Naive thymus-derived CD4-positive, alpha-beta T cell (primary cell): ENCODE measurements around the gene PXDN. TPM values are rescaled to one million over a fixed set of nuclear protein-coding genes. Genes with fewer than 3 reads are reported as not detected.

Experiments used
- ATAC-seq: fragments of 150-1000 bp; cut with Tn5 transposase; 2 replicates; pipeline ENCODE4 v1.10.0; 2021; ENCODE audit warnings: mild to moderate bottlenecking, moderate library complexity
- CTCF ChIA-PET: fragments of 350-600 bp; sonication (Branson Sonifier 250); formaldehyde crosslinking; loops from one replicate; lab custom pipeline; 2021; ENCODE audit warnings: antibody characterized with exemption; lab: Charles Lee
- POLR2A ChIA-PET: fragments of 350-600 bp; sonication (Branson Sonifier 250); formaldehyde crosslinking; loops from one replicate; lab custom pipeline; 2021; ENCODE audit warnings: antibody characterized with exemption, inconsistent platforms; lab: Charles Lee
- DNase-seq, 9 donors: peaks; one replicate each; pipeline versions ENCODE4 v3.0.0 to v3.0.0-alpha.2; 2020 to 2022; ENCODE audit warnings: mixed read lengths in 1 of 9
- H3K27ac ChIP-seq: one replicate; pipeline ENCODE4 v1.7.0; 2013; ENCODE audit warnings: mild to moderate bottlenecking, low read depth, low read length, moderate library complexity
- H3K27me3 ChIP-seq, 2 donors: one replicate each; pipeline ENCODE4 v1.7.0; 2013; ENCODE audit warnings: low read length in 2 of 2, mild to moderate bottlenecking in 2 of 2, moderate library complexity in 2 of 2; ENCODE audit not compliant: control insufficient read depth in 2 of 2, insufficient read depth in 2 of 2
- H3K36me3 ChIP-seq, 3 experiments: 1 replicate in 2 of 3; 2 replicates in 1 of 3; pipeline ENCODE4 v1.7.0; 2013; ENCODE audit warnings: low read length in 3 of 3, mild to moderate bottlenecking in 3 of 3, moderate library complexity in 1 of 3; ENCODE audit not compliant: insufficient read depth in 3 of 3, control insufficient read depth in 2 of 3
- H3K4me1 ChIP-seq, 2 donors: one replicate each; pipeline ENCODE4 v1.7.0; 2013; ENCODE audit warnings: low read length in 2 of 2, mild to moderate bottlenecking in 2 of 2, moderate library complexity in 1 of 2; ENCODE audit not compliant: control insufficient read depth in 2 of 2, insufficient read depth in 2 of 2
- H3K4me3 ChIP-seq: 2 replicates; pipeline ENCODE4 v1.7.0; 2013; ENCODE audit warnings: mild to moderate bottlenecking, low read length
- H3K9me3 ChIP-seq, 3 experiments: 1 replicate in 2 of 3; 2 replicates in 1 of 3; pipeline ENCODE4 v1.7.0; 2013; ENCODE audit warnings: low read length in 3 of 3; ENCODE audit not compliant: control insufficient read depth in 2 of 3
- H3K27ac Mint-ChIP-seq, 9 donors: one replicate each; pipeline ENCODE4 v1.8.0; 2020 to 2022; ENCODE audit warnings: mixed read lengths in 9 of 9, mild to moderate bottlenecking in 8 of 9, moderate library complexity in 5 of 9, inconsistent platforms in 2 of 9
- H3K27me3 Mint-ChIP-seq, 5 donors: one replicate each; pipeline ENCODE4 v1.8.0; 2021 to 2022; ENCODE audit warnings: mixed read lengths in 5 of 5, mild to moderate bottlenecking in 1 of 5
- H3K36me3 Mint-ChIP-seq, 5 donors: one replicate each; pipeline ENCODE4 v1.8.0; 2020 to 2022; ENCODE audit warnings: mixed read lengths in 5 of 5, mild to moderate bottlenecking in 3 of 5, inconsistent platforms in 1 of 5
- H3K4me1 Mint-ChIP-seq, 7 donors: one replicate each; pipeline ENCODE4 v1.8.0; 2020 to 2022; ENCODE audit warnings: mixed read lengths in 7 of 7, mild to moderate bottlenecking in 3 of 7, inconsistent platforms in 1 of 7
- H3K4me3 Mint-ChIP-seq, 10 donors: one replicate each; pipeline ENCODE4 v1.8.0; 2020 to 2022; ENCODE audit warnings: mild to moderate bottlenecking in 10 of 10, mixed read lengths in 10 of 10, moderate library complexity in 6 of 10, inconsistent platforms in 2 of 10
- H3K9me3 Mint-ChIP-seq, 11 donors: one replicate each; pipeline ENCODE4 v1.8.0; 2020 to 2022; ENCODE audit warnings: mixed read lengths in 11 of 11, mild to moderate bottlenecking in 4 of 11, inconsistent platforms in 1 of 11, moderate library complexity in 1 of 11
- intact Hi-C, 2 donors: fragments of 100-400 bp; cut with micrococcal nuclease; formaldehyde crosslinking; loops; one replicate each; pipeline ENCODE4 v1.15.1; 2023
- polyA plus RNA-seq, 2 donors: library from polyadenylated mRNA; unstranded; fragments of 300-500 nt; fragmentation: Illumina TruSeq; gene quantifications; one replicate each; pipeline ENCODE4 v1.2.3, GENCODE V29; 2021
- total RNA-seq, 6 experiments: library from RNA in 5 of 6; stranded (reverse) in 5 of 6; gene quantifications; 1 replicate in 5 of 6; 2 replicates in 1 of 6; pipeline ENCODE4 v1.2.3 and lab custom pipeline; 2021 to 2026

PXDN gene
- total and polyA plus RNA-seq, 7 experiments from 2014 or later, result 0.47 to 3.1 (median 1.00) TPM; not detected in 3

DNA sequence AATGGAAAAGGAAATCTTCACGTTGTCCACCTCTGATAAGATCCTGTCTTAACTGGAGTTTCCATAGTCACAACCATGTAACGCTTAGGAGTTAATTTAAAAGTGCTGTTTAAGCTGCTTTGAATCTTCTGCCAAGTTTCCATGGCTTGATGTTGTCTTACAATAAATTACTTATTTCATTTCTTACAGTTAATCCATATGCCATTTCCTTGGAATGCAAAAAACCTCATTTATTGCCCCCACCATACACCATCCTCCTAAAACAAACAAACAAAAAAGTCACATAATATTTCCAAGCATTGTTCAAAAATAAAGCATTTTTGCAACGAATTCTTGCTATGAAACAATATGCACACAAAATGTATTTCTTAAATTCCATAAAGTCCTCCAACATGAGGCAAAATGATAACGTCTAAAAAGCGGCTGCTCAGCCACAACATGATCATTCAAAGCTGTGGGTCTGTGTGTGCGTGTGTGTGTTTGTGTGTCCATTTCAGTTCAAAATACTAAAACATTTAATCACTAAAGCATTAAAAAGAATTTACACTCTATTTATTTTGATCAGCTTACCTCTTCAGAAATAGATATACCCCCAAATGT lies 46.8 kb upstream of the PXDN start:
- intact Hi-C loops, result no loop called here
- H3K27ac ChIP-seq, result no peak overlapping the region
- no peaks in the 10 kb centered on the region for H3K27me3 ChIP-seq
- no peaks in the 10 kb centered on the region for H3K4me1 ChIP-seq
- Mint-ChIP-seq H3K4me3 (no peak overlapping the region), H3K36me3 (no peaks in the 10 kb centered on the region), H3K9me3 (no peaks in the 10 kb centered on the region), H3K4me1 (peaks cover 0 to 3% (median 0%) of the 10 kb centered on the region in 7 donors), H3K27ac (no peak overlapping the region), H3K27me3 (peaks cover 0 to 23% (median 2%) of the 10 kb centered on the region in 5 donors)
- ChIA-PET CTCF (no interaction called here), POLR2A (no interaction called here)
- no peak overlapping the region for H3K4me3 ChIP-seq
- no peaks in the 10 kb centered on the region for H3K9me3 ChIP-seq
- ATAC-seq (no peak), DNase-seq (no peak)
- H3K36me3 ChIP-seq, result no peaks in the 10 kb centered on the region

- DNase-seq, result no peak
- CTCF ChIA-PET, result no interaction called here
- peaks cover 0 to 3% (median 0%) of the 10 kb centered on the region in 7 donors for H3K4me1 Mint-ChIP-seq
- Histone ChIP-seq H3K27me3 (no peaks in the 10 kb centered on the region), H3K4me1 (no peaks in the 10 kb centered on the region), H3K9me3 (no peaks in the 10 kb centered on the region), H3K36me3 (no peaks in the 10 kb centered on the region), H3K27ac (no peak overlapping the region), H3K4me3 (no peak overlapping the region)
- no peaks in the 10 kb centered on the region for H3K9me3 Mint-ChIP-seq
- intact Hi-C loops, result no loop called here
- no peaks in the 10 kb centered on the region for H3K36me3 Mint-ChIP-seq
- POLR2A ChIA-PET, result no interaction called here
- H3K4me3 Mint-ChIP-seq, result peak overlapping the region in 1 of 10 donors; percentile 22
- ATAC-seq, result no peak
- peak overlapping the region in 2 of 9 donors; percentile 55 to 85 for H3K27ac Mint-ChIP-seq
- H3K27me3 Mint-ChIP-seq, result peaks cover 0 to 23% (median 2%) of the 10 kb centered on the region in 5 donors
These were observed 46.2 kb upstream of the PXDN start for GRCh38 chr2:1790473-1790872.

- Mint-ChIP-seq H3K4me3 (no peak overlapping the region), H3K4me1 (no peaks in the 10 kb centered on the region), H3K27me3 (peaks cover 0 to 23% (median 3%) of the 10 kb centered on the region in 5 donors), H3K36me3 (no peaks in the 10 kb centered on the region), H3K9me3 (no peaks in the 10 kb centered on the region), H3K27ac (no peak overlapping the region)
- H3K4me3 ChIP-seq, result no peak overlapping the region
- DNase-seq (no peak), ATAC-seq (no peak)
- no peaks in the 10 kb centered on the region for H3K36me3 ChIP-seq
- ChIA-PET CTCF (no interaction called here), POLR2A (no interaction called here)
- intact Hi-C loops, result no loop called here
- H3K4me1 ChIP-seq, result no peaks in the 10 kb centered on the region
- H3K27me3 ChIP-seq, result no peaks in the 10 kb centered on the region
- no peak overlapping the region for H3K27ac ChIP-seq
- no peaks in the 10 kb centered on the region for H3K9me3 ChIP-seq
These were observed 45.3 kb upstream of the PXDN start for GRCh38 chr2:1789610-1790009.

GRCh38 chr2:1788478-1788959 lies 44.2 kb upstream of the PXDN start:
- Histone ChIP-seq H3K27ac (no peak overlapping the region), H3K27me3 (no peaks in the 10 kb centered on the region), H3K9me3 (no peaks in the 10 kb centered on the region), H3K4me1 (no peaks in the 10 kb centered on the region), H3K36me3 (no peaks in the 10 kb centered on the region), H3K4me3 (no peak overlapping the region)
- no peaks in the 10 kb centered on the region for H3K4me1 Mint-ChIP-seq
- H3K9me3 Mint-ChIP-seq, result no peaks in the 10 kb centered on the region
- intact Hi-C loops, result no loop called here
- DNase-seq (no peak), ATAC-seq (no peak)
- H3K27ac Mint-ChIP-seq, result peak overlapping the region in 2 of 9 donors; percentile 23 to 54
- POLR2A ChIA-PET, result no interaction called here
- CTCF ChIA-PET, result no interaction called here
- no peaks in the 10 kb centered on the region for H3K36me3 Mint-ChIP-seq
- no peak overlapping the region for H3K4me3 Mint-ChIP-seq
- peaks cover 0 to 23% (median 5%) of the 10 kb centered on the region in 5 donors for H3K27me3 Mint-ChIP-seq

GRCh38 chr2:1787755-1788477 lies 43.6 kb upstream of the PXDN start:
- ChIA-PET CTCF (no interaction called here), POLR2A (no interaction called here)
- intact Hi-C loops, result no loop called here
- Mint-ChIP-seq H3K9me3 (no peaks in the 10 kb centered on the region), H3K4me1 (no peaks in the 10 kb centered on the region), H3K4me3 (no peak overlapping the region), H3K36me3 (no peaks in the 10 kb centered on the region), H3K27me3 (peaks cover under 1 to 23% (median 5%) of the 10 kb centered on the region in 5 donors), H3K27ac (peak overlapping the region in 1 of 9 donors; percentile 39)
- Histone ChIP-seq H3K4me3 (no peak overlapping the region), H3K27ac (no peak overlapping the region), H3K4me1 (no peaks in the 10 kb centered on the region), H3K27me3 (no peaks in the 10 kb centered on the region), H3K9me3 (no peaks in the 10 kb centered on the region), H3K36me3 (no peaks in the 10 kb centered on the region)
- DNase-seq, result no peak
- no peak for ATAC-seq

DNA sequence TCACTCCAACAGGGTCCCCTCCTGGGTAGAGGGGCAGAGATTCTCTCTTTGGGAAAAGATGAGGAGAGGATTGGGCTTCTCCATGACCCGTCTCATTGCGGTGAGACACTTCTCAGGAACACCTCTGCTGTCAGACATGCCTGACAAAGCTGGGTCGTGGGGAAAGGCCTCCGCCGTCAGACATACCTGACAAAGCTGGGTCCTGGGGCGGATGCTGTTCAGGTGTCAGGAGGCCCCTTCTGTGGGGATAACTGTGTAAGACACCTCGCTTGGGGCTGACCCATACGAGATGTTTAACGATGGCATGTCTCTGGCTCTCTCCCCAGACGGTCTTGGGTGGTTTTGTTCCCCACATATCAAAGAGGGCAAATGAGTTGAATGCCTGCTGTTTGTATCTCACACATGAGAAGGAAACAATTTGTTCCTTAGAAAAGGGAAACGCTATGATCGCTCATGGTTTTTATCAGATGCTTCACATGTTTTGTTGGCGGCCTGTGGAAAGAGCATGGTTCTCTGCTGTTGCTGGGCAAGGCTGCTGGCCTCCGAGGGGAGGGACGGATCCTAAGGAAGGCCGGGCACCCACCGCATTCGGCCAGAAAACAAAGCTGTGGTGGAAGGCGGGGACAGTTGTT lies 40.8 kb upstream of the PXDN start:
- Mint-ChIP-seq H3K36me3 (no peaks in the 10 kb centered on the region), H3K27me3 (peaks cover 2 to 39% (median 8%) of the 10 kb centered on the region in 5 donors), H3K4me3 (peak overlapping the region in 1 of 10 donors; percentile 47), H3K4me1 (peaks cover 0 to 11% (median 0%) of the 10 kb centered on the region in 7 donors), H3K27ac (peak overlapping the region in 3 of 9 donors; percentile 36 to 89 (median 43)), H3K9me3 (no peaks in the 10 kb centered on the region)
- intact Hi-C loops, result no loop called here
- H3K27me3 ChIP-seq, result no peaks in the 10 kb centered on the region
- H3K4me1 ChIP-seq, result no peaks in the 10 kb centered on the region
- DNase-seq (no peak), ATAC-seq (no peak)
- H3K36me3 ChIP-seq, result no peaks in the 10 kb centered on the region
- ChIA-PET POLR2A (interaction anchor here (0.7 kb wide), 1 partner anchor 803 kb away, joined by 3 read pairs; no protein-coding TSS in a partner anchor), CTCF (no interaction called here)
- H3K9me3 ChIP-seq, result no peaks in the 10 kb centered on the region
- no peak overlapping the region for H3K4me3 ChIP-seq
- no peak overlapping the region for H3K27ac ChIP-seq
